A673 (cell line): Measurements from ENCODE around the gene CDH4.
"Not testable (repeated sequence)": the region's sequence is repeated elsewhere in the genome, so short reads cannot be mapped to it uniquely, and the experiment has no call there.

Experiments used
- EZH2 ChIP-seq: fragments of 200-600 bp; sonication (generic); IDR thresholded peaks from 2 replicates; pipeline ENCODE4 v1.6.1; 2017; ENCODE audit warnings: borderline replicate concordance, low read depth, mild to moderate bottlenecking, mixed read lengths, antibody characterized with exemption, low read length; ENCODE audit not compliant: poor library complexity, severe bottlenecking
- TF ChIP-seq, protein P1 (sequence below): fragments of 300-800, 200-600 bp; sonication (generic); conservative IDR thresholded peaks from 2 replicates; pipeline ENCODE4 v1.5.1; 2017; ENCODE audit warnings: low read depth, mild to moderate bottlenecking, antibody characterized with exemption, low read length, moderate library complexity, mixed read lengths

DNA sequence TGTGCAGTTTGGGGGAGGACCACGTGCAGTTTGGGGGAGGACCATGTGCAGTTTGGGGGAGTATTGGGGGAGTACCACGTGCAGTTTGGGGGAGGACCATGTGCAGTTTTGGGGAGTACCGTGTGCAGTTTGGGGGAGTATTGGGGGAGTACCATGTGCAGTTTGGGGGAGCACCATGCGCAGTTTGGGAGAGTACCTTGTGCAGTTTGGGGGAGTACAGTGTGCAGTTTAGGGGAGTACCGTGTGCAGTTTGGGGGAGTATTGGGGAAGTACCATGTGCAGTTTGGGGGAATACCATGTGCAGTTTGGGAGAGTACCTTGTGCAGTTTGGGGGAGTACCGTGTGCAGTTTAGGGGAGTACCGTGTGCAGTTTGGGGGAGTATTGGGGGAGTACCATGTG, 21.0 kb downstream of the CDH4 start:
- TF ChIP-seq, protein P1, sequence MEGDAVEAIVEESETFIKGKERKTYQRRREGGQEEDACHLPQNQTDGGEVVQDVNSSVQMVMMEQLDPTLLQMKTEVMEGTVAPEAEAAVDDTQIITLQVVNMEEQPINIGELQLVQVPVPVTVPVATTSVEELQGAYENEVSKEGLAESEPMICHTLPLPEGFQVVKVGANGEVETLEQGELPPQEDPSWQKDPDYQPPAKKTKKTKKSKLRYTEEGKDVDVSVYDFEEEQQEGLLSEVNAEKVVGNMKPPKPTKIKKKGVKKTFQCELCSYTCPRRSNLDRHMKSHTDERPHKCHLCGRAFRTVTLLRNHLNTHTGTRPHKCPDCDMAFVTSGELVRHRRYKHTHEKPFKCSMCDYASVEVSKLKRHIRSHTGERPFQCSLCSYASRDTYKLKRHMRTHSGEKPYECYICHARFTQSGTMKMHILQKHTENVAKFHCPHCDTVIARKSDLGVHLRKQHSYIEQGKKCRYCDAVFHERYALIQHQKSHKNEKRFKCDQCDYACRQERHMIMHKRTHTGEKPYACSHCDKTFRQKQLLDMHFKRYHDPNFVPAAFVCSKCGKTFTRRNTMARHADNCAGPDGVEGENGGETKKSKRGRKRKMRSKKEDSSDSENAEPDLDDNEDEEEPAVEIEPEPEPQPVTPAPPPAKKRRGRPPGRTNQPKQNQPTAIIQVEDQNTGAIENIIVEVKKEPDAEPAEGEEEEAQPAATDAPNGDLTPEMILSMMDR: not testable (repeated sequence)
- TF ChIP-seq EZH2: not testable (repeated sequence)
